Ishikawa (cell line): Measurements from ENCODE around the gene SNN.

ENCODE experiments used
- CREB1 ChIP-seq: IDR thresholded peaks from 2 replicates; pipeline ENCODE4 v1.6.1; 2012; ENCODE audit warnings: low read depth
- EP300 ChIP-seq: IDR thresholded peaks from 2 replicates; pipeline ENCODE4 v1.6.1; 2012; ENCODE audit warnings: borderline replicate concordance
- TCF12 ChIP-seq: IDR thresholded peaks from 2 replicates; pipeline ENCODE4 v1.6.1; 2012; ENCODE audit warnings: low read depth

GRCh38 chr16:11635113-11635652 is 33.1 kb upstream of the SNN start:
- TF ChIP-seq EP300 (no peak), CREB1 (no peak), TCF12 (no peak)
